Activated CD4-positive, alpha-beta T cell treated with anti-CD3 and anti-CD28 coated beads for 36 hours (primary cell): ENCODE results near the gene PKNOX2. TPM values are rescaled to one million over a fixed set of nuclear protein-coding genes. Genes with fewer than 3 reads are reported as not detected.

Source experiments
- ATAC-seq: fragments of 200-7000 bp; cut with Tn5 transposase; one replicate; pipeline ENCODE4 v1.10.0; 2021; ENCODE audit warnings: mild to moderate bottlenecking, moderate library complexity
- CTCF ChIA-PET: fragments of 350-600 bp; sonication (Branson Sonifier 250); formaldehyde crosslinking; loops from one replicate; lab custom pipeline; 2021; ENCODE audit warnings: antibody characterized with exemption; lab: Charles Lee
- POLR2A ChIA-PET: fragments of 350-600 bp; sonication (Branson Sonifier 250); formaldehyde crosslinking; loops from one replicate; lab custom pipeline; 2021; ENCODE audit warnings: antibody characterized with exemption, inconsistent platforms; lab: Charles Lee
- DNase-seq: peaks from one replicate; pipeline ENCODE4 v3.0.0-alpha.2; 2020
- H3K27ac Mint-ChIP-seq: one replicate; pipeline ENCODE4 v1.8.0; 2021; ENCODE audit warnings: mixed read lengths
- H3K27me3 Mint-ChIP-seq: one replicate; pipeline ENCODE4 v1.8.0; 2021; ENCODE audit warnings: mixed read lengths
- H3K36me3 Mint-ChIP-seq: one replicate; pipeline ENCODE4 v1.8.0; 2021; ENCODE audit warnings: low read depth, mixed read lengths
- H3K4me1 Mint-ChIP-seq: one replicate; pipeline ENCODE4 v1.8.0; 2021; ENCODE audit warnings: mixed read lengths
- H3K4me3 Mint-ChIP-seq: one replicate; pipeline ENCODE4 v1.8.0; 2021; ENCODE audit warnings: mild to moderate bottlenecking, moderate library complexity, mixed read lengths
- H3K9me3 Mint-ChIP-seq: one replicate; pipeline ENCODE4 v1.8.0; 2021; ENCODE audit warnings: low read depth, mixed read lengths
- intact Hi-C, 2 experiments: fragments of 100-400 bp; cut with DNase I in 1 of 2; cut with micrococcal nuclease in 1 of 2; formaldehyde crosslinking; loops; one replicate each; pipeline versions ENCODE4 v1.14.2 to v1.15.1; 2022 to 2024; cut with DNase I, micrococcal nuclease
- total RNA-seq, 2 experiments: library from RNA; stranded (reverse); gene quantifications; one replicate each; pipeline ENCODE4 v1.2.3, GENCODE V29; 2021

PKNOX2 gene
- total RNA-seq, 2 experiments from 2014 or later, result not detected

DNA sequence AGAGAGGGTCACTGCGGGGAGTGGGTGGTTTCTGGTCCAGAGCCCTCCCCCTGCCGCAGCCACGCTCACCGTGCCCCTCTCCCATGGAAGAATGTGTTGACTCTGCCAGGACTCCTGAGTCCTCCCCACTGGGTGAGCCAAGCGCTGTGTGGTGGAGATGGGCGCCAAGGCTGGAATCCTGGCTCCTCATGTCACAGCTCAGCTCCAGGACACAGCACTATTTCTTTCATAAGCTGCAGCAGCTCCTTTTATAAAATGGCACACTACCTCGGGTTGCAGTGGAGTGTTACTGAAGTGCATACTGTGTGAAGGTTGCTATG is 247.6 kb downstream of the PKNOX2 start:
- ATAC-seq (no peak), DNase-seq (no peak)
- Mint-ChIP-seq H3K36me3 (no peaks in the 10 kb centered on the region), H3K4me1 (no peaks in the 10 kb centered on the region), H3K27me3 (peaks cover 15% of the 10 kb centered on the region), H3K4me3 (no peak overlapping the region), H3K27ac (no peak overlapping the region), H3K9me3 (no peaks in the 10 kb centered on the region)
- CTCF ChIA-PET, result no interaction called here
- POLR2A ChIA-PET, result no interaction called here
- intact Hi-C loops, result no loop called here

DNA sequence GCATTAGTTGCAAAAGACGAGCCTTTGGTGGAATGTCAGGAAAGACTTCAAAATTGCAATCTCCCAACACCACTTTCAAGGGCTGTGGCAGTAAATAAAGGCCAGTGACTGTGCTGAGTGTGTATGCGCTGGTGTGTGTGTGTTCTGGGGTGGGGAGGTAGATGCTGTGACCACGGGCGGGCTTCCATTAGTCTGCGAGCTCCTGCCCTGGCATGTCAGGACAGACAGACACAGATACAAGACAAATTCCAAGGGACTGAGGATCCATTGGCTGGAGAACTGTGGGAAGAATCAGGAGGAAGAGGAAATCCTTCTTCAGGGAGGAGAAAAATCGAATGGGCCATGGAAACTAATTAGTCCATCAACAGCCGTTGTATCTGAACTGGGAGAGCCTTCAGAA is 248.0 kb downstream of the PKNOX2 start:
- DNase-seq (no peak), ATAC-seq (no peak)
- Mint-ChIP-seq H3K27me3 (peaks cover 13% of the 10 kb centered on the region), H3K9me3 (no peaks in the 10 kb centered on the region), H3K4me1 (no peaks in the 10 kb centered on the region), H3K27ac (no peak overlapping the region), H3K4me3 (no peak overlapping the region), H3K36me3 (no peaks in the 10 kb centered on the region)
- POLR2A ChIA-PET, result no interaction called here
- CTCF ChIA-PET, result no interaction called here
- intact Hi-C loops, result no loop called here

DNA sequence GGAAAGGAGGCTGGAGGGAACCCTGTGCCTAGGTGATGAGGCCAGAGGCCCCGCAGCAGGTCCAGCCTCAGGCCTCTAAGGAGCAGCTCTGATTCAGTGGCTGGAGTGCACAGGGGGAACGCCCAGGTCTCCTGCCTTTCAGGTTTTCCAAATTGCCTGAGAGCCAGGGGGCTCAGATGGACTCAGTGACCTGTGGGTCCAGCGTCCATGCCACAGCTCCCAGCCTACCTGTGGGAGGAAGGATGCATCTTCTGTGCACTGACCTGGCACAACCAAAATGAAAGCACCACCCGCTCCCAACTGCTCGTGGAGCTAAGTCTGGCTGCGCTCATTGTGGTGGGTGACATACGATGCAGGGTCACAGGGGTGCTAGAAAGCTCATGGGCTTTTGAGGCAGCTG is 248.7 kb downstream of the PKNOX2 start:
- ChIA-PET POLR2A (no interaction called here), CTCF (interaction anchor here (0.6 kb wide), 1 partner anchor 68 kb away, joined by 3 read pairs; no protein-coding TSS in a partner anchor)
- Mint-ChIP-seq H3K4me3 (no peak overlapping the region), H3K27ac (no peak overlapping the region), H3K9me3 (no peaks in the 10 kb centered on the region), H3K27me3 (peaks cover 10% of the 10 kb centered on the region), H3K4me1 (no peaks in the 10 kb centered on the region), H3K36me3 (no peaks in the 10 kb centered on the region)
- intact Hi-C loops, result no loop called here
- no peak for DNase-seq
- ATAC-seq, result no peak

DNA sequence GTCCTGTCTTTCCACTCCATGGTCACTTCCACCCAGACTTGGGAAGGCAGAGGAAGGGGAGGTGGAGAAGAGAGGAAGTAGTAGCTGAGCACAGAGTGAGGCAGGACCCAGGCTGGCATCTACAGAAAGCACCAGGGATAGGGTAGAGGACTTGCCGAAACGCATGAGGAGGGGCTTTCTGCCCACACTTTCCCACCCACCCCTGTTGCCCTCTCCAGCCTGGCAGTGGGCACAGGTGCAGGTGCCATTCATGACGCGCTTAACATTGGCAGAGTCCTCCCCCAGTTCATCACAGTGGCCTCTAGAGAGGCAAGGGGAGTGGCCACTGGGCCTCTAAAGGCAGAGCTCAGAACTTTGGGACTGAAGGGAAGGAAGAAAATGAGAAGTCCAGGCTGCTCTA is 249.6 kb downstream of the PKNOX2 start:
- Mint-ChIP-seq H3K36me3 (no peaks in the 10 kb centered on the region), H3K9me3 (no peaks in the 10 kb centered on the region), H3K4me1 (no peaks in the 10 kb centered on the region), H3K27me3 (peaks cover 7% of the 10 kb centered on the region), H3K27ac (no peak overlapping the region), H3K4me3 (no peak overlapping the region)
- CTCF ChIA-PET, result interaction anchor here (0.7 to 1.0 kb wide), 2 partner anchors 14 to 271 kb away, joined by 3 read pairs; no protein-coding TSS in a partner anchor
- POLR2A ChIA-PET, result no interaction called here
- intact Hi-C loops, result no loop called here
- ATAC-seq (no peak), DNase-seq (no peak)

DNA sequence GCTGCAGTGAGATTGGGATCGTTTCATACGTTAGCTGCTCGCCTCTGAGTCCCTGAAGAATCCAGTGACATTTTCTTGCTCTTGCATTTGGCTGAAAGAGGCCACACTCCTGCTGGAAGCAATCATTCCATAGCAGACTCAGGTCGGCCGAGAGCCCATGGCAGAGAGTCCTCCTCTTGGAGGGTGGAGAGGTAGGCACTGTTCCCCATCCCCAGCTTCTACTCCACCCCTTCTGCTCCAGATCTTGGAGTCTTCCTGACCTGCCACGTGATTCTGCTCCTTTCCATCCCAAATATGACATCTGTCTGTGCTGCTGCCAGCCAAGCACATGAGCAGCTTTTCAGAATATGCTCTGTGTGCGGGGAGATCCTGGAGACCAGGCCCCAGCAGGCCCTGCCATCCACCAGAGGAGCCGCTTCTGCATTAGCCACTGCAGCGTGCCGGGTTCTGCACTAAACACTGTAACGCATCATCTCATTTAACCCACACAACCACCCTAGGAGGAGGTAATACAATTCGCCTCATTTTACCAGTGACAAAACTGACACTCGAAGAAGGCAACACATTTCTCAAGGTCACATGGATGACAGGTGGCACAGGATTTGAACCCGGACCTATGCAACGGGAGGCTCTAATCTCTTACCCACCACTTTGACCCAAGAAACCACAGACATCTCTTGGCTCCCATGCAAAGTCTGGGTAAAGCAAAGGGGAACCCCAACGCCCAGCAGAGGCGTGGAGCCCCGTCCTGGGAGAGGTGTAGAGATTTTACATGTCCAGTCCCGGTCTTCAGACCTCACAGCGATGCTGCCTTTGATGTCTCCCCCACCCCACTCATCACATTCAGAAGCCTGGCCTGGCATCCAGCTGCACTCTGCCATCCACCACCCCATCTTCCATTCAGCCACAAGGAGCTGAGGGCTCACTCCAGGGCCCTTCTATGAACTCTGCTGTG is 252.7 kb downstream of the PKNOX2 start:
- Mint-ChIP-seq H3K4me1 (no peaks in the 10 kb centered on the region), H3K4me3 (no peak overlapping the region), H3K9me3 (no peaks in the 10 kb centered on the region), H3K27me3 (peaks cover 4% of the 10 kb centered on the region), H3K36me3 (no peaks in the 10 kb centered on the region), H3K27ac (no peak overlapping the region)
- POLR2A ChIA-PET, result no interaction called here
- DNase-seq (no peak), ATAC-seq (no peak)
- intact Hi-C loops, result no loop called here
- CTCF ChIA-PET, result interaction anchor here (0.6 kb wide), 1 partner anchor 69 kb away, joined by 3 read pairs; no protein-coding TSS in a partner anchor

DNA sequence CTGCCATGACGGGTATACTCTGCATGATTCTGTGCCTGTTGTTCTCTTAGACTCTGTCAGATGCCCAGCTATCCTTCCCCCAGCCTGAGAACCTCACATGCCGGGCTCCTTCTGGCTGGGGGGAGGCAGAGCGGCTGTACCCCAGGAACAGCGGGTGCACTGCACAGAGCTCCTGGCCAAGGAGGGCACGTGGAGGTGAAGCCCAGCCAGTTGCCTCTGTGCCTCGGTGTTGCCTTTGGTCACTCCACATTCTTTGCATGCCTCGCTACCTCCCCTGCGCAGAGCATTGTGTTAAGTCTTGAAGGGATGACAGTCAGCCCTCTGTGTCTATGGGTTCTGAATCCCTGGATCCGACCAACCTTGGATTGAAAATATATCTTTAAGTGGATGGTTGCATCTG is 253.8 kb downstream of the PKNOX2 start:
- intact Hi-C loops, result no loop called here
- ChIA-PET POLR2A (no interaction called here), CTCF (interaction anchor here (1.4 kb wide), 1 partner anchor 13 kb away, joined by 5 read pairs; no protein-coding TSS in a partner anchor)
- H3K4me3 Mint-ChIP-seq, result no peak overlapping the region
- H3K27me3 Mint-ChIP-seq, result peaks cover 2% of the 10 kb centered on the region
- H3K27ac Mint-ChIP-seq, result no peak overlapping the region
- no peaks in the 10 kb centered on the region for H3K9me3 Mint-ChIP-seq
- DNase-seq (no peak), ATAC-seq (no peak)
- peaks cover 3% of the 10 kb centered on the region for H3K4me1 Mint-ChIP-seq
- H3K36me3 Mint-ChIP-seq, result no peaks in the 10 kb centered on the region

DNA sequence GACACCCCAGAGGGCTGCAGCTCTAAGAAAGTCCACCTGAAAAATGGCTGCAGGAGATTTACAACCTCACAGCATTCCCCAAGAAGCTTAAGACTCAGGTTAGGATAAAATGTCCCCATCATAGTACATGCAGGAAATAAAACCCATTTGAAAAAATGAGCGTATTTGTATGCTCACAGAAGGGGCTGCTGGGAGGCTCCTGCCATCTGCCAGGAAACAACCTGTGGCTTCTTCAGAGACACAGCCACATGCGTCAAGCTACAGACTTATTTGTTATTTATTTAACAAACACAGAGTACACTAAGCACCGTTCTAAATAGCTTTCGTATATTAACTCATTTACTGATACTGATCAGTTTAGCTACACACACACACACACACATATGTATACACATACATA is 258.1 kb downstream of the PKNOX2 start:
- ChIA-PET CTCF (interaction anchor here (0.6 to 0.9 kb wide), 2 partner anchors 9 to 380 kb away, joined by 3 to 4 read pairs; no protein-coding TSS in a partner anchor), POLR2A (no interaction called here)
- Mint-ChIP-seq H3K27me3 (peaks cover 4% of the 10 kb centered on the region), H3K36me3 (no peaks in the 10 kb centered on the region), H3K9me3 (no peaks in the 10 kb centered on the region), H3K4me1 (peaks cover 3% of the 10 kb centered on the region), H3K27ac (no peak overlapping the region), H3K4me3 (no peak overlapping the region)
- intact Hi-C loops, result loop anchor here in 1 of 2 experiments (2.0 kb wide), 1 partner anchor 452 kb away; no protein-coding TSS in a partner anchor
- no peak for ATAC-seq
- no peak for DNase-seq

DNA sequence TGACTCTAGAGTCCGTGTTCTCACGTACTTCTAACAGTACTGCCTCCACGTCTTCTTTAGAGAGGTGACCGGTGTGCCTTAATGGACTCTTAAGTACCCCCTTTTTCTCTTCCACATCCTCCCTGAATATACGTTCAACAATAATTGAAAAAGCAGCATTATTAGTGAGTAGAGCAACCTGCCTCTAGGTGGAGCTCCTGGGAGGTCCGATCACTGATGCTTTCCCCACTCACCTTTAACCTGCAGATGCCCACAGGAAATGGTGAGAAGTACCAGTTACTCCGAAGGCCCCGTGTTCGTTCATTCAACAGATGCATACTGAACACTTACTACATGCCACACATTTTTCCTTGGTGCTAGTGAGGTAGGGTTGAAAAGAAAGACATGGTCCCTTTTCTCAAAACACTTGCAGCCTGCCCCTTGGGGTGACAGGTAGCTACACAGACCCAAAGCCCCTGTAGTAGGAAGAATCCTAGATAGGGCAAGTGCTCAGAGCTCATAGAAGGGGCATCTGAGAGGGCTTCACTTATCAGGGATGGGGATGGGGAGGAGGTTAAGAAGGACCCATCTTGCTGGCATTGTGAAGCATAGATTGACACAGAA is 258.8 kb downstream of the PKNOX2 start:
- intact Hi-C loops, result loop anchor here in 1 of 2 experiments (2.0 kb wide), 1 partner anchor 451 kb away; no protein-coding TSS in a partner anchor
- H3K27ac Mint-ChIP-seq, result no peak overlapping the region
- ATAC-seq (no peak), DNase-seq (peak; percentile 32)
- POLR2A ChIA-PET, result no interaction called here
- H3K4me3 Mint-ChIP-seq, result no peak overlapping the region
- peaks cover 4% of the 10 kb centered on the region for H3K27me3 Mint-ChIP-seq
- no peaks in the 10 kb centered on the region for H3K36me3 Mint-ChIP-seq
- no peaks in the 10 kb centered on the region for H3K9me3 Mint-ChIP-seq
- CTCF ChIA-PET, result interaction anchor here (0.6 to 0.9 kb wide), 2 partner anchors 9 to 381 kb away, joined by 3 to 4 read pairs; no protein-coding TSS in a partner anchor
- H3K4me1 Mint-ChIP-seq, result peaks cover 3% of the 10 kb centered on the region

DNA sequence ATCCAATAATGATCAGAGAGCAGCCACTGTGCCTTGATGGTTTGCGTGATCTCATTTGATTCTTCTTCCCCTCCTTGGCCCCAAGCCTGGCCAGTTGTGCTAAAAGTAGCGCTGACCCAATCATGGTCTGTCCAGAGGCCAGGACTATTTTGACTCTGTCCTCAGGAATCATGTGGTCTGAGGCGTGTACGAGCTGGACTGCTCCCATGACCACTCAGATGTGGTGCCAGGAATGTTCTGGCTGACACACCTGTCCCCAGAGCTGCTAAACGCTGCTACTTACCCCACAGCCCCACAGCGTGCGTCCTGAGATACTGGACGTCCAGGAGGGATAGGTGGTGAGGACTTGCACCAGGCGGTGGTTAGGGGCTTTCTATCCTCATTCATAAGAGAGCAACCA is 261.1 kb downstream of the PKNOX2 start:
- ChIA-PET POLR2A (no interaction called here), CTCF (interaction anchor here (0.6 kb wide), 1 partner anchor 1553 kb away, joined by 3 read pairs; no protein-coding TSS in a partner anchor)
- H3K27me3 Mint-ChIP-seq, result peaks cover 4% of the 10 kb centered on the region
- intact Hi-C loops, result no loop called here
- H3K36me3 Mint-ChIP-seq, result no peaks in the 10 kb centered on the region
- H3K9me3 Mint-ChIP-seq, result no peaks in the 10 kb centered on the region
- no peak overlapping the region for H3K4me3 Mint-ChIP-seq
- ATAC-seq, result no peak
- H3K27ac Mint-ChIP-seq, result no peak overlapping the region
- no peak for DNase-seq
- H3K4me1 Mint-ChIP-seq, result peaks cover 3% of the 10 kb centered on the region

DNA sequence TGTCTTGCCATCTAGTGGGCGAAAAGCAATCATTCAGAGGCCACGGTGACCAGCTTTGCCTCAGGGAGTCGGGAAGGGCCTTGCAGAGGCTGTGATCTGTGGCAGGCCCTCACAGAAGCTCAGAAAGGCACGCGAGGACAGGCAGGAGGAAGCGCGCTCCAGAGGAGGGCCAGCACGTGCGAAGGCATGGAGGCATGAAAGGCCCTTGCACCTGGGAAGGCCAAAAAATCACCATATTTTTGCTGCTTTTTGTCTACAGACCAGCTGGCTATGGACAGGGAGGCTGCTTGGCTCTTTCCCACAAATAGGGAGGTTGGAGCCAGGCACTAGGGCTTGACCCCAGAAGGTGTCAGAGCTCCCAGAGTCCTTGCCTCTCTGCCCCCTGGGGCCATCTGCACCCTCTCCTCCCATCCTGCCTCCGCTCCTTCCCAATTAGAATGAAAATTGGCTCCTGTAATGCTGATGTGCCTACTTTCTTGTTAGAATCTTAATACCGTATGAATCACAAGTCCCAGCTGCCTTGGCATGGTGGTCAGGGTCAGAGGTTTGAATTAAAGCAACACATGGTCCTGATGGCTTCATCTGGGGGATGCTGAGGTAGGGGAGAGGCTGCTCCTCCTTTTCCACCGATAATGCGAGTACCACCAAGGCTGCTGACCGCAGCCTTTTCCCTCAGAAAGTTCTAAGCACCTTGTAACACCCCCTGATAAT is 262.4 kb downstream of the PKNOX2 start:
- H3K27ac Mint-ChIP-seq, result no peak overlapping the region
- intact Hi-C loops, result no loop called here
- POLR2A ChIA-PET, result no interaction called here
- no peak for ATAC-seq
- CTCF ChIA-PET, result interaction anchor here (0.6 to 1.4 kb wide), 4 partner anchors 12 to 535 kb away, joined by 3 to 4 read pairs (median 3); no protein-coding TSS in a partner anchor
- H3K9me3 Mint-ChIP-seq, result no peaks in the 10 kb centered on the region
- H3K27me3 Mint-ChIP-seq, result peaks cover 4% of the 10 kb centered on the region
- peaks cover 3% of the 10 kb centered on the region for H3K4me1 Mint-ChIP-seq
- H3K4me3 Mint-ChIP-seq, result no peak overlapping the region
- H3K36me3 Mint-ChIP-seq, result no peaks in the 10 kb centered on the region
- DNase-seq, result no peak
